HCT116 (cell line): Measurements from ENCODE around the gene FAM227A. TPM values are rescaled to one million over a fixed set of nuclear protein-coding genes. Genes with fewer than 3 reads are reported as not detected.

Experiments used
- ATAC-seq: fragments of 200-7000 bp; cut with Tn5 transposase; 2 replicates; pipeline ENCODE4 v1.9.1; 2020; ENCODE audit warnings: mild to moderate bottlenecking, moderate library complexity
- BruUV-seq: library from RNA; stranded (reverse); fragments of 400-500 nt; replicated peaks from 2 replicates; lab custom pipeline; 2021; lab: Mats Ljungman, UMichigan
- CTCF ChIA-PET: fragments of 300-600 bp; sonication (Branson Sonifier 250); formaldehyde crosslinking; loops from one replicate; lab custom pipeline; 2021; ENCODE audit warnings: antibody characterized with exemption; lab: Charles Lee
- POLR2A ChIA-PET: fragments of 300-600, 350-600 bp; sonication (Branson Sonifier 250); formaldehyde crosslinking; loops from one replicate; lab custom pipeline; 2021; ENCODE audit warnings: antibody characterized with exemption; lab: Charles Lee
- RAD21 ChIA-PET, 2 experiments: fragments of 300-600 bp; sonication (Branson Sonifier 250); formaldehyde crosslinking; loops; one replicate each; lab custom pipeline; 2023; ENCODE audit warnings: low total read pairs in 2 of 2; ENCODE audit not compliant: uncharacterized antibody in 2 of 2, unreplicated experiment in 2 of 2, low non-redundant PET in 1 of 2; lab: Charles Lee
- DNase-seq: peaks from one replicate; pipeline ENCODE4 v3.0.0-alpha.2; 2010; ENCODE audit warnings: low read depth, low spot score
- H2AFZ ChIP-seq: fragments of 200-600 bp; shearing (Covaris generic), sonication (generic); 2 replicates; pipeline ENCODE4 v1.6.1; 2017; ENCODE audit warnings: low read depth, mixed run types, mixed read lengths, antibody characterized with exemption, low read length; ENCODE audit not compliant: poor library complexity, severe bottlenecking
- H3K27ac ChIP-seq: 2 replicates; pipeline ENCODE4 v1.5.1; 2012; ENCODE audit warnings: low read depth, low read length
- H3K27me3 ChIP-seq: fragments of 200-600 bp; sonication (generic); 2 replicates; pipeline ENCODE4 v1.6.1; 2016; ENCODE audit warnings: mixed run types, low read length, mixed read lengths; ENCODE audit not compliant: insufficient read depth
- H3K36me3 ChIP-seq, 2 experiments: fragments of 200-500 bp in 1 of 2; fragments of 200-600 bp in 1 of 2; sonication (Bioruptor generic) in 1 of 2; sonication (generic) in 1 of 2; 2 replicates each; pipeline versions ENCODE4 v1.5.1 to v1.6.1; 2014 to 2016; ENCODE audit warnings: low read length in 2 of 2, inconsistent platforms in 1 of 2, mixed read lengths in 1 of 2, mixed run types in 1 of 2; ENCODE audit not compliant: insufficient read depth in 2 of 2, control insufficient read depth in 1 of 2
- H3K4me1 ChIP-seq, 2 experiments: fragments of 200-600 bp in 1 of 2; sonication (generic) in 1 of 2; 2 replicates each; pipeline versions ENCODE4 v1.5.1 to v1.6.1; 2012 to 2017; ENCODE audit warnings: low read length in 2 of 2, inconsistent platforms in 1 of 2, mild to moderate bottlenecking in 1 of 2, mixed read lengths in 1 of 2, mixed run types in 1 of 2, moderate library complexity in 1 of 2; ENCODE audit not compliant: insufficient read depth in 2 of 2, control insufficient read depth in 1 of 2
- H3K4me2 ChIP-seq: fragments of 200-600 bp; sonication (generic); 2 replicates; pipeline ENCODE4 v1.6.1; 2017; ENCODE audit warnings: mixed run types, low read length, mixed read lengths
- H3K4me3 ChIP-seq, 2 experiments: fragments of 200-600 bp in 1 of 2; sonication (generic) in 1 of 2; replicated peaks in 1 of 2; 2 replicates each; pipeline ENCODE4 v1.5.1; 2011 to 2016; ENCODE audit warnings: low read length in 2 of 2, control low read depth in 1 of 2, low read depth in 1 of 2, mild to moderate bottlenecking in 1 of 2, mixed read lengths in 1 of 2, mixed run types in 1 of 2
- H3K79me2 ChIP-seq: fragments of 200-600 bp; sonication (generic); 2 replicates; pipeline ENCODE4 v1.6.1; 2017; ENCODE audit warnings: mild to moderate bottlenecking, mixed run types, low read length, moderate library complexity, mixed read lengths; ENCODE audit not compliant: insufficient read depth
- H3K9ac ChIP-seq: fragments of 200-600 bp; sonication (generic); 2 replicates; pipeline ENCODE4 v1.6.1; 2016; ENCODE audit warnings: low read length, mixed read lengths
- H3K9me2 ChIP-seq: fragments of 200-600 bp; sonication (generic), shearing (Covaris generic); 2 replicates; pipeline ENCODE4 v1.6.1; 2017; ENCODE audit warnings: mixed run types, mild to moderate bottlenecking, moderate library complexity; ENCODE audit not compliant: insufficient read depth
- H3K9me3 ChIP-seq, 2 experiments: fragments of 200-500 bp in 1 of 2; fragments of 200-600 bp in 1 of 2; sonication (Bioruptor generic) in 1 of 2; sonication (generic) in 1 of 2; 2 replicates each; pipeline ENCODE4 v1.6.1; 2014 to 2017; ENCODE audit warnings: low read length in 2 of 2, mixed read lengths in 2 of 2, inconsistent platforms in 1 of 2, low read depth in 1 of 2, mild to moderate bottlenecking in 1 of 2, mixed run types in 1 of 2, moderate library complexity in 1 of 2; ENCODE audit not compliant: control insufficient read depth in 1 of 2, insufficient read depth in 1 of 2
- H4K20me1 ChIP-seq: fragments of 200-600 bp; sonication (generic), shearing (Covaris generic); 2 replicates; pipeline ENCODE4 v1.6.1; 2017; ENCODE audit warnings: mixed run types, mild to moderate bottlenecking, moderate library complexity; ENCODE audit not compliant: insufficient read depth
- CBX3 ChIP-seq: IDR thresholded peaks from 2 replicates; pipeline ENCODE4 v1.6.1; 2012; ENCODE audit warnings: low read depth
- CTCF ChIP-seq, 3 experiments: fragments of 200-600 bp in 1 of 3; sonication (generic) in 1 of 3; IDR thresholded peaks in 2 of 3; conservative IDR thresholded peaks in 1 of 3; 2 replicates each; pipeline ENCODE4 v1.5.1; 2012 to 2017; ENCODE audit warnings: low read depth in 2 of 3, low read length in 2 of 3, antibody characterized with exemption in 1 of 3, borderline replicate concordance in 1 of 3, control low read depth in 1 of 3, mild to moderate bottlenecking in 1 of 3, mixed read lengths in 1 of 3, mixed run types in 1 of 3, moderate library complexity in 1 of 3; ENCODE audit not compliant: insufficient read depth in 1 of 3
- EZH2 ChIP-seq: fragments of 200-600 bp; sonication (generic); IDR thresholded peaks from 2 replicates; pipeline ENCODE4 v1.6.1; 2017; ENCODE audit warnings: antibody characterized with exemption, mixed run types
- EZH2phosphoT487 ChIP-seq: fragments of 200-600 bp; IDR thresholded peaks from 2 replicates; pipeline ENCODE4 v1.6.1; 2018; ENCODE audit warnings: antibody characterized with exemption, borderline replicate concordance
- FOSL1 ChIP-seq: IDR thresholded peaks from 2 replicates; pipeline ENCODE4 v1.6.1; 2012; ENCODE audit warnings: low read depth
- JUND ChIP-seq: IDR thresholded peaks from 2 replicates; pipeline ENCODE4 v1.6.1; 2012
- POLR2A ChIP-seq: IDR thresholded peaks from 2 replicates; pipeline ENCODE4 v1.7.0; 2011; ENCODE audit warnings: borderline replicate concordance; ENCODE audit not compliant: insufficient read depth, insufficient read length; ENCODE audit errors: extremely low read depth
- POLR2AphosphoS5 ChIP-seq: IDR thresholded peaks from 2 replicates; pipeline ENCODE4 v1.6.1; 2011; ENCODE audit warnings: mild to moderate bottlenecking, low read depth, low read length, moderate library complexity
- intact Hi-C: fragments of 100-400 bp; cut with micrococcal nuclease; formaldehyde crosslinking; loops from 2 replicates; pipeline ENCODE4 v1.10.0; 2022
- total RNA-seq: library from RNA; stranded (reverse); gene quantifications from one replicate; pipeline ENCODE4 v1.2.1, GENCODE V29; 2021; ENCODE audit not compliant: unreplicated experiment

The FAM227A gene
- total RNA-seq, 1 experiment from 2014 or later, result 3.9 TPM

GRCh38 chr22:38700270-38700788 lies 44.1 kb upstream of the FAM227A start (continued):
- TF ChIP-seq CTCF (IDR thresholded peaks at IDR 0.05 in 2 of 3, conservative IDR thresholded peaks at IDR 0.05 in 1 of 3; ENCODE audit: borderline replicate concordance in 1 of 3, insufficient read depth in 1 of 3, low read depth in 2 of 3, low read length in 2 of 3) (no peak), CBX3 (no peak), JUND (no peak), FOSL1 (no peak), EZH2phosphoT487 (no peak), EZH2 (no peak)
- TF ChIP-seq, all 23 proteins: peak for 0

- POLR2A ChIA-PET, result interaction anchor here (0.7 to 1.7 kb wide), 3 partner anchors 16 to 641 kb away, joined by 4 to 8 read pairs (median 4); partner anchors contain the start of gene TOMM22
Observed at GRCh38 chr22:38699784-38700183, 43.6 kb upstream of the FAM227A start.

More at GRCh38 chr22:38699784-38700183, 43.6 kb upstream of the FAM227A start:
- peak overlapping the region; percentile 95 for H3K4me2 ChIP-seq
- peak; percentile 35; the same call in 1 of the 2 replicates for TF ChIP-seq POLR2AphosphoS5
- TF ChIP-seq POLR2A, result no peak
- TF ChIP-seq, all 23 proteins: peak for 1
- Histone ChIP-seq H3K9me3 (no peaks in the 10 kb centered on the region), H3K4me1 (peaks cover 37 to 75% of the 10 kb centered on the region in 2 experiments), H2AFZ (no peak overlapping the region), H3K9me2 (no peaks in the 10 kb centered on the region), H3K27ac (peak overlapping the region; percentile 88; the same call in 1 of the 2 replicates), H4K20me1 (no peaks in the 10 kb centered on the region), H3K79me2 (peaks cover 58% of the 10 kb centered on the region), H3K9ac (peak overlapping the region; percentile 98), H3K27me3 (no peaks in the 10 kb centered on the region), H3K36me3 (peaks cover 0 to 15% of the 10 kb centered on the region in 2 experiments; a peak in 2 of 4 replicates), H3K4me3 (peak overlapping the region; percentile 74 to 90)
- BruUV-seq, result TSS peak; percentile 82
- RAD21 ChIA-PET, result no interaction called here
- intact Hi-C loops, result no loop called here
- DNase-seq (no peak), ATAC-seq (no peak)
- CTCF ChIA-PET, result no interaction called here
